IPS-NIHi7 (cell line): Measurements from ENCODE around the gene CCR8.
A peak's percentile ranks its signal among the peaks of the same experiment; 100 is the strongest.
"Not testable (repeated sequence)": the region's sequence is repeated elsewhere in the genome, so short reads cannot be mapped to it uniquely, and the experiment has no call there.

ENCODE experiments used
- DNase-seq: peaks from one replicate; pipeline ENCODE4 v3.0.0; 2012; ENCODE audit warnings: mixed read lengths; ENCODE audit errors: extremely low spot score

The CCR8 gene

DNA sequence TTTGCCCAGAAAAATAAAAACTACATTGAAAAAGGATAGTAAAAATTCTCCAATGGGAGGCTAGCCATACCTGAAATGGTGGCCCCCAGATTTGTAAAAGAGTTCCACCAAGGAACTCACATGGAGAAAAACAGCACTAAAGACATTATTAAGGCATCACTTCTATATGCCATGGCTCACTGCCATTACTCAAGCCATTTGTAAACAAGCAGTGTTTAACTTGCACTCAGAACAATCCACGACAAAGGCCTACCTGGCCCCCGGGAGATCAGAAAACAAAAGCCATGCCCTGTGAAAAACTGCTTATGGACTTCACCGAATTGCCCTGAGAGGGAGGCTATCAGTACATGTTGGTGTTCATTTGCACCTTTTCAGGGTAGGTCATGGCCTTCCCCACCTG, 19.6 kb downstream of the CCR8 start:
- DNase-seq: no peak

DNA sequence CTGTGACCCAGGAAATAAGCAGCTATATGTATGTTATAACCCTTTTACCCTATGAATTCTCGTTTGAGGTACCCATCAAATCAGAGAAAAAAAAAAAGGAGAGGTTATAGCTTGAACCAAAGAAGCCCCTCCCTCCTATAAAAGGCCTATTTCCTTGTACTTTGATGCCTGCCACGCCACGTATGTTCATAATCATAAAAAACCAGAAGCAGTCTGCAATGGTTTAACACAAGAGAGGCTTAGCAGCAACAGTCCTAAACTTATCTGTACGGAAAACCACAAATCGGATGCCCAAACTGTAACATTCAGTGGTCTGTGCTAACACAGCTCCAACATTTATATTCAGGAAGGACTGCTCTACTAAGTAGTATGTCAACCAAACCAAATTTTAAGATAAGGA, 21.2 kb downstream of the CCR8 start:
- no peak for DNase-seq

DNA sequence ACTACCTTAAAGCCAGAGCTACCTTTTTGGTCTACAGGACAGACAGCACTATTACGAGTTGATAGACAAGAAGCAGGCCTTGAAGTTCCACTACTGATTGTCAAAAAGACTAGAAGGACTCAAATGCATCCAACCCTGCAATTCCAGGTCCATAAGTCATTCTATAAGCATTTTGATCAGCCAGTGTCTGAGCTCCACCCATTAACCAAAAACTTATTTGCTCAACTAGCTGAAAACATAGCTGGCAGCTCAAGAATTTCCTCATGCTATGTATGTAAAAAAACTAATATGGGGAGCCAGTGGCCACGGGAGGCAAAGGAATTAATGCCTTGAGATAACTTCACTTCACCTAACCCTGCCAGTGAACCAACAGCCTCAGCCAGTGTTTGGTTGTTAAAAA, 21.6 kb downstream of the CCR8 start:
- DNase-seq: not testable (repeated sequence)

DNA sequence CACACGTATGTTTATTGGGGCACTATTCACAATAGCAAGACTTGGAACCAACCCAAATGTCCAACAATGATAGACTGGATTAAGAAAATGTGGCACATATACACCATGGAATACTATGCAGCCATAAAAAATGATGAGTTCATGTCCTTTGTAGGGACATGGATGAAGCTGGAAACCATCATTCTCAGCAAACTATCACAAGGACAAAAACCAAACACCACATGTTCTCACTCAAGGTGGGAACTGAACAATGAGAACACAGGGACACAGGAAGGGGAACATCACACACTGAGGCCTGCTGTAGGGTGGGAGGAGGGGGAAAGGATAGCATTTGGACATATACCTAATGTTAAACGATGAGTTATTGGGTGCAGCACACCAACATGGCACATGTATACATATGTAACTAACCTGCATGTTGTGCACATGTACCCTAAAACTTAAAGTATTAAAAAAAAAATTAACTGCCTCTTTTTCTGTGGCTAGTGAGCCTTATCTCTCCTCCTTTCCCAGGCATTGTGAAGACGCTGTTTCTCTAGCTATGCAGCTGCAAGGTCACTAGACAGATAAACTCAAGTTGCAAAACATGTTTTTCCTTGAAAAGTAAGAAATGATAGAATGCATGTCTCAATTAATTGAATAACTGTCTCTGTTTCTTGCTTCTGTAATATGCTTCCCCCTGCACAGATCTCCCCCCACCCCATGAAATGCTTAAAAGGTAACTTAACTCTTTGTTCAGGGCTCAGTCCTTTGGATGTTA, 23.8 kb downstream of the CCR8 start:
- DNase-seq: not testable (repeated sequence)

DNA sequence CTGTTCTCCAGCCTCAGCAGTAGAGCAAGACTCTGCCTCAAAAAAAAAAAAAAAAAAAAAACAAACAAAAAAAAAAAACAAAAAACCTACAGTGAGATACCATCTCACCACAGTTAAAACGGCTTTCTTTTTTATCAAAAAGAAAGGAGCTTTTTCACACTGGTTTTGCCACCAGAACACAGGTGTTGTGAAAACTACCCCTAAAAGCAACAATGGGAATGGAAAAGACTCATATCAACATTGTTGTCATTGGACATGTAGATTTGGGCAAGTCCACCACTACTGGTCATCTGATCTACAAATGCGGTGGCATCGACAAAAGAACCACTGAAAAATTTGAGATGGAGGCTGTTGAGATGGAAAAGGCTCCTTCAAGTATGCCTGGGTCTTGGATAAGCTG, 28.8 kb downstream of the CCR8 start:
- no peak for DNase-seq

DNA sequence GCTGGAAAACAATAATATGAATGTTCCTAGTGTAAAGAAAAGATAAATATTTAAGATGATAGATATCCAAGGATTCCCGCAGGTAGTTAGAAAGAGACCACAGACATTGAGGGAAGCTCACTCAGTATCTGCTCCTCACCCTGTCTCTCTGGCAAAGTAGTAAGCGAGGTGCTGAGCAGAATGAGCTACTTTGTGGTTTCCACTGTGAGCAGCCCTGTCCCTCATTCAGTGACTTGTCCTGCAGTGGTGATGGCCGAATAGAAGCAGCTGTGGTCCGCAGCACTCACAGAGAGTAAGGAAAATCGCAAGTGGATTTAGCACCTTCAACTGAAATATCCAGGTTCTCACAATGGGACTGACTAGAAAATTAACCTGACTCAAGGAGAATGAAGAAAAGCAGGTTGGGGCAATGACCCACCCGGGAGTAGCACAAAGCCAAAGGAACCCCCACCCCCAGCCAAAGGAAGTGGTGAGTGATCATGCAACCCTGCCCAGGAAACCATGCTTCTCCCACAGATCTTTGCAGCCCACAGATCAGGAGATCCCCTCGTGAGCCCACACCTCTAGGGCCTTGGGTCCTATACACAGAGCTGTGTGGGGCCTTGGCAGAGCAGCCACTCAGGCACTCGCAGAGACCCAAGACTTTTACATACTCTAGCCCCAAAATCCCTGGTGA, 31.9 kb downstream of the CCR8 start:
- no peak for DNase-seq

DNA sequence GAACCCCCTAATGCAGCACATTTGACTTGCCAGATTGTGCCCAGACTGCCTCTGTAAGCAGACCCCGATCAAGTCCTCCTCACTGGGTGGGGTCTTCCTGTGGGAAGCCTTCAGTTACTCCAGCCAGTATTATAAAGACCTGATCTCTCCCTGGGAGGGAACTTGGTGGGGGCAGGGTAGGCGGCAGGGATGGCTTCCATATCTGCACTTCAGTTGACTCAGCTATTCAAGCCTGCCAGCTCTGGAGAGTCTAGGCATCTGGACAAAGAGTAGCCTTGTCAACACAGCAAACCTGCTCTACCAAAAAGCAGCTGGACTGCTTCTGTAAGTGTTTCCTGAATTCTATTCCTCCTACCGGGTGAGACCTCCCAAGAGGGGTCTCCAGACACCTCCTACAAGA, 32.7 kb downstream of the CCR8 start:
- no peak for DNase-seq

DNA sequence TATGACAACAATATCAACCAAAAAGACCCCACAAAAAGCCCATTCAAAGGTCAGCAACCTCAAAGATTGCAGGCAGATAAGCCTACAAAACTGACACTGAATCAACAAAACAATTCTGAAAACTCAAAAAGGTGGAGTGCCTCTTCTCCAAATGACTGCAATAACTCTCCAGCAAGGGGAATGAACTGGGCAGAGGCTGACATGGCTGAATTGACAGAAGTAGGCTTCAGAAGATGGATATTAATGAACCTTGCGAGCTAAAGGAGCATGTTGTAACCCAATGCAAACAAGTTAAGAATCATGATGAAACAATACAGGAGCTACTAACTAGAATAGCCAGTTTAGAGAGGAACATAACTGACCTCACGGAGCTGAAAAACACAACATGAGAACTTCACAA, 33.3 kb downstream of the CCR8 start:
- DNase-seq: no peak

DNA sequence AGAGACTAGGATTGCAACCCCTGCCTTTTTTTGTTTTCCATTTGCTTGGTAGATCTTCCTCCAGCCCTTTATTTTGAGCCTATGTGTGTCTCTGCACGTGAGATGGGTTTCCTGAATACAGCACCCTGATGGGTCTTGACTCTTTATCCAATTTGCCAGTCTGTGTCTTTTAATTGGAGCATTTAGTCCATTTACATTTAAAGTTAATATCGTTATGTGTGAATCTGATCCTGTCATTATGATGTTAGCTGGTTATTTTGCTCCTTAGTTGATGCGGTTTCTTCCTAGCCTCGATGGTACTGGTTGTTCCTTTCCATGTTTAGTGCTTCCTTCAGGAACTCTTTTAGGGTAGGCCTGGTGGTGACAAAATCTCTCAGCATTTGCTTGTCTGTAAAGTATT, 40.9 kb downstream of the CCR8 start:
- not testable (repeated sequence) for DNase-seq

DNA sequence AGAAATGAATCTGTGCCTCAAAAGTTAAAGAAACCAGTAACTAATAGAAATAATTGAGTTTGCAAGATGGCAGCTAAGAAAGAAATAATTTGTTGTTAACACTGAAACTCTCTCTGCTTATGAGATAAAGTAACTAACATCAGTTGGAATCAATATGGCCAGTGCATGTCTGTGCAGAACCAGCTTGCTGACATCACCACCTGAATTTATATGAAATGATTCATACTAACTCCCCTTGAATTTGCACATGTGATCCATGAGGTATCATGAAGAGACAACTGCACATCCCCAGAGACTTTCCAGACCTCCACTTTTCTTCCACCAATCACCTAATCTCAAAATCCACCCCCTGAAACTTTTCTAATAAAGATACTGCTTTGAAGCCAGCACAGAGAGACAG, 43.3 kb downstream of the CCR8 start:
- DNase-seq: no peak

DNA sequence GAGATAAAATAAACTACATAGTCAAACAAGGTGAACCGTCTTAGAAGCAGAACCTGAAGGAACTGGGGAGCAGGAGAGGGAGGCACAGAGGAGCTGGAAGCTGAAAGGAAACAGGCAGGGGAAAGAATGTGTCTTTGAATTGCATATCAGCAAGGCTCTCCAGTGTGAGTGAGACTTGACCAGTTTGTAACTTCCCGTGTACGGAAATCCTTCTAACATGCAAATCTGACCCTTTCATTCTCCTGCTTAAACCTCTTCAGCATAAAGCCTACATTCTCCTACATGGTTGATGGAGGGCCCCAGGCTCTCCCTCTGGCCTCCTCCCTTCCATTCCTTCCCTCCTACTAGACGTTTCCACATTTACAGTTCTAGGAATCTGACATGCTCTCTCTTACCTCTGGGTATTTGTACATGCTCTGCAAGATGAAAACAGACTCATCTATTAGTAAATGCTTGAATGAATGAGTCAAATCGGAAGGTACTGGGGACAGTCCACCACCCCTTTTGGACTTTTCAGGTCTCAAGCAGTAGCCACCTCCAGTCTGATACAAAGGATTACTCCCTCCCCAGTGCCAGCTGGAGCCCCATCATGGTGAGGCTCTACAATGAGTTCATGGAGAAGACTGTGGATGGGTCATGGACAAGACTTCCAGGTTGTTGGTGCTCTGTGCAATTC, 47.6 kb downstream of the CCR8 start:
- peak; percentile 25 for DNase-seq

DNA sequence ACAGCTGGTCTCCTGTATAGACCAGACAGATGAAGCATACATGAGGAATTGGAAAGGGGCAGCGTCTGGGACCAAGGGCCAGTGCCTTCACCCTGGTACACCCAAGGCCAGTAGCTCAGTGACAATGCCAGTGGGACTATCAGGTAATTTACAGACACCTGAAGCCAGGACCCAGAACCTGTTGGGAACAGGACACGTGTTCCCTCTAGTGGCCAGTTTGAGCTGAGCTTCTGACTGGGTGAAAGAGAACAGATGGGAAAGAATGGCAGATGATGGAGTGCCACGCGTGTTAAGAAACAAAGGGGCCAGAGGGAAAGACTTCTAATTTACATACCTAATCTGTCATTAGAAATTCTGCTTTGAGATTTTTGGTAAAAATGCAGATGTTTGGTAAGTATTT, 48.6 kb downstream of the CCR8 start:
- DNase-seq: peak; percentile 70

DNA sequence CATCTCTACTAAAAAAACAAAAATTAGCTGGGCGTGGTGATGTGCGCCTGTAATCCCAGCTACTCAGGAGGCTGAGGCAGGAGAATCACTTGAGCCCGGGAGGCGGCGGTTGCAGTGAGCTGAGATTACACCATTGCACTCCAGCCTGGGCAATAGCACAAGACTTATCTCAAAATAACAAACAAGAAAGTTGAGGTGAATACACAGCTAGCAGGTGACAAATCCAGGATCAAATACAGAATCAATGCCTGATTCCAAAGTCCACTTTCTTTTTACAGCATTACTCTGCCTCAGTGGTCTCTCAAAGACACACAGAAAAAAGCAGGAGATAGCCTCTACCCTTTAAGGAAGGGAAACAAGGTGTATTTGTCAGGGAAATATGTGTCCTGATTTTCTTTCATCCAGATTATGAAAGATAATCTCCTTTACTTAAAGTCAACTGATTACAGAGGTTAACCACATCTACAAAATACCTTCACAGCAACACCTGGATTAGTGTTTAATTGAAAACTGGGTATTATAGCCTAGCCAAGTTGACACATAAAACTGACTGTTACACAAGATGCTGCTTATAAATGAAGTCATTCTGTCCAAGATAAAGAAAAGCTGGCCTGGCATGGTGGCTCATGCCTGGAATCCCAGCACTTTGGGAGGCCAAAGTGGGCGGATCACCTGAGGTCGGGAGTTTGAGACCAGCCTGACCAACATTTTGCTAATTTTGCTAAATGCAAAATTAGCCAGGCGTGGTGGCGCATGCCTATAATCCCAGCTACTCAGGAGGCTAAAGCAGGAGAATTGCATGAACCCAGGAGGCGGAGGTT, 49.7 kb downstream of the CCR8 start:
- DNase-seq: no peak

DNA sequence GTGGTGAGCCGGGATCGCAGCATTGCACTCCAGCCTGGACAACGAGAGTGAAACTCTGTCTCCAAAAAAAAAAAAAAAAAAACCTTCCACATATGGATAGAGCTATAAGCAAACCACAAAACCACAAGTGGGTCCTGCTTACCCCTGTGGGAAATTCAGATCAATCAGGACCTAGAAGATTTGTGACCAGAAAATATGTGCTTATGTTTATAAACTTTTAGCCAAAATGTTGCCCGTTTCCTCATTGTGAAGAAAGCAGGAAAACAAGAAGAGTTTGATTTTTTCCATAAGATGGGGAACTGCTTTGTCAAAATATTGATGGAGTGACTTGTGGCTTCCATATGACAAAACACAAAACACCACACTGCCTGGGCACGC, 50.3 kb downstream of the CCR8 start:
- no peak for DNase-seq

DNA sequence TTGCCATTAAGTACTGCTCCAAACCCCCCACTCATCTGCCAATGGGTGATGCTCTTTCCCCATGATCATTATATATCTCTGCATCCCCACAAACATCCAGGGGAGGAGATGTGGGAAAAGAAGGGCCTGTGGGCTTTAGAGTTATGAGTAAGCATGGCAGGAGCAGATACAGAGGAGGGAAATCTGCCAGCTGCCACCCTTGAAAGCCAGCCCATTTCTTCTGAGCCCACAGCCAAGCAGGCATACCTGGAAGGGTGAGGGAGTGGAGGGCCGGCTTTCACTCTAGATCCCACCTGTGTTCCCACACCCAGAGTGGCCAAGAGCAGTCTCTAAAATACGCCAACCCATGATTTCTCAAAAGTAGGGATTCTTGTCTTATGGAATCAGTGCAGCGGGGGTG, 51.9 kb downstream of the CCR8 start:
- no peak for DNase-seq
